HG02678 (cell line): Measurements from ENCODE around the gene CASK.
"Not testable (repeated sequence)": the region's sequence is repeated elsewhere in the genome, so short reads cannot be mapped to it uniquely, and the experiment has no call there.

Experiments
- ATAC-seq: cut with Tn5 transposase; IDR thresholded peaks from one replicate; pipeline ENCODE4 v1.9.1; 2021; ENCODE audit warnings: mild to moderate bottlenecking, moderate library complexity; ENCODE audit not compliant: unreplicated experiment

CASK gene

DNA sequence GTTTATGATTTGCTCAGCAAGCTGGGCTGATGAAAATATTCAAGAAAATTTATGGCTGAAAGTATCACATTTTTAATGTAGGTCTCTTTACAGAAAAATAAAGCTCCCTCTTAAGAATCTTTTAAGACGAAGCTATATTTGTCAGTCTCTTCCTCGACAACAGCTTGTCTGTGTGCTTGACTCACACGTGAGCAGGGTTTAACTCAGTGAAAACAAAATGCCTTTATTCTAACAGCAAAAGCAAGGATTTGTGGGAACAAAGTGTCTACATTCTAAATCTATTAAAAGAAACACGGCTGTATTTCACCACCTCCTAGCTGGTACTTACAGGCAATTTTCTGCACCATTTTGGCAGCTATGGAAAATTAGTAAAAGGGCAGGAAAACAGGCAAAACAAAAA, 400.7 kb downstream of the CASK start:
- ATAC-seq = no peak

DNA sequence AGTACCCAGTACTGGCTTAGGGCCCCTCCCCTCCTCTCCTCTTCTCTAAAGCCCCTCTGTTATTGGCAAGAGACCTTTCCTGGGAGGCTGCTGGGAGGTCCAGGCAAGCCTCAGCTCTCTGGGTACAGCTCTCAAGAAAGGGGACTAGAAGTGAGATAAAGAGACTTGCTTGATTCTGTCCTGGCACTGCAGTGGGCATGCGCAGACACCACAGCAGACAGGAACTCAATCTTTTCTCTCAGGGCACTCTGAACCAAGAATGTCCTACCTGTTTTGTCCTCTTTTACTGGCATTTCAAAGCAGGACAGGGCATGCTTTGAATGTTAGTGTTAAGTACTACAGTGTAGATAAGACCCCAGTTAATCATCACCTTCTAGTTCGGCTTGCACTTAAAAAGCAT, 401.3 kb downstream of the CASK start:
- ATAC-seq = no peak

DNA sequence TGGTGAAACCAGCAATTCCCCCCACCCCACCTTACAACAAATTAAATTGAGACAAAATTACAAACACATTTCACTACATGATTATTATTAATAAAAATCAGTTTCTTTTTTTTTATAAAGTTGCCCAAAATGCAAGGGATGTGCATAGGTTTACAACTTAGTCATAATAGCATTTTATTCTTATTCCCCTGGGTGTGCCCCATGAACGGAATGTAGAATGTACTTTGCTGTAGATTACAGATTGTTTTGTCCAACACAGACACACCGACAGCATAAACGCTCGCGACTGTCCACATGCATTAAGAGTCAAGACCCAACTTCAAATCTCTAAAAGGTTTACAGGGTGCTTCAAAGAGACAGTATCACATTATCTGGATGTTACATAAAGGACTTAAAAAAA, 403.9 kb downstream of the CASK start:
- ATAC-seq = no peak

DNA sequence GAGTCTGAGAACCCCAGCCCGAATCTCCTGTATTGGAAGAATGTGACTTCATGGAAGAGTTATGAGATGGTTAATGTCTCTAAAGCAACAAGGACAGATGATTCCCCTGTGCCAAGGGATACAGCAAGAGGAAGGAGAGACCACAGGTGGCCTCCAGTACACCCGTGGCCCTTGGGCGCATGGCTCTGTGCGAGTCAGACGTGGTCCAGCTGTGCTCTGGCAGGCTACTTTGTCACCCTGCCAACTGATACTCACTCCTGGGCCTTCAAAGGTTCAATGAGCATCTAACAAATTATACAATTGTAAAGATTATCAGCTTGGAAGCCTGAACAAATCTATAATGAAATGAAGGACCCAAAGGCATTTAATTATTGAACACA, 404.5 kb downstream of the CASK start:
- no peak for ATAC-seq

DNA sequence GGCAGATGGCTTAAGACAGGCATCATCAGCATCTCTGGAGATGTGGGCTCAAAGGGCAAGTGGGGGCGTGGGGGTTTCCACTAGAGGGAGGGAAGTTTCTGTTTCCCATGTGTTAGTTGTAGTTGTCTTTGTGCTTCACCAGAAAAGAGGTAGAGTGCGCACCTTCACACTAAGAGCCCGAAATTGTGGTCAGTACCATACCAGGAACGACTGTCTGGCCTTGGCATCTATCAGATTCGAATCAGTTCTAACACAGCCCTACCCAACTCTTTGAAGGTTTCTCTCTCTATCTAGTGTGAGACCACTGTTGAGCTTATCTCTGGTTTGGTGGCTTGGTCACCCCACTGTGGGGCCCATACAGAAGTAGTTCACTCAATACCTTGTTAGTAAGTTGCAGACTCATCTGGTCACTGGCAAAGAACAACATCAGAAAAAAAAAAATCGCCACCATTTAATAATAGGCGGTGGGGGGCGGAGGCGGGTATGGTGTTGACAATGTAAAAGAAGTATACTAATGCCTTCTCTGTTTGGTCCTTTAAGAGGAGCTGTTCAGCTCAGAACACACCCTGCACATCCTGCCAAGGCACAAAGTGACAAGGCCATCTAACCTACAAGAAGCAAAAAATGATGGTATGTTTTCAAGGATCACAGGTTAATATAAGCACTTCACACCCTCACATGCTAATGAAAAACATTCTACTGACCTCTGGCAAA, 405.1 kb downstream of the CASK start:
- ATAC-seq = no peak

DNA sequence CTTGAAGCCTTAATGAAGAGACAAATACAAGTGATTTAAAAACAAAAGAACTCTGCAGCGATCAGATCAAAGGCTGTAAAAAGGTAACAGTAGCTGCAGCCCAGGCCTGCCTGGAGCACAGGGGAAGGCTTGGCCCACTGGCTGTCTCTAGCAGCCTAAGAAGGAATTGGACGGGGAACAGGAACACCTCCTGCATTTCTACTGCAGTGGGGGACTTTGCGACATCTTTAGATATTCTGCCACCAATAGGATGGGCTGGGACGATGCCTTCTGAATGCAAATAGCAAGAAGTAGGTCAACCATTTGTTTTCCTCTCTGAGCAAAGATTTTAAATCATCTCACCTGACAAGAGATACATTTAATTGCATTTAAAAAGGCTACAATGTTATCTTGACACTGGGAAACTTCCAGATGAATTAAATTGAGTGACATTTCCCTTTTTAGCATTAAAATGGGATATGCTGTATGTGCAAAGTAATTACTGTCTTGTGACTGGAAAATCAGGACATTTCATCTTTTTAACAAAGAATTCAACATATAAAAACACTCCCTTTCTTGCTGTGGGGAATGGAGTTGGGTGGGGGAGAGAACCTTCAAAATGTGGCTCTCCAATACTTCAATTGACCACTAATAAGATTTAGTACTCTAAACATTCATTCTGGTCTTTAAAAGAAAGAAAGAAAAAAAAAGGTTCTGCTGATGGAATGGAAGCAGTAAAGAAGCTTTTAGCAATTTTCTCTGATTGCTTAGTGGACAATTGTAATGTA, 406.2 kb downstream of the CASK start:
- ATAC-seq = no peak

DNA sequence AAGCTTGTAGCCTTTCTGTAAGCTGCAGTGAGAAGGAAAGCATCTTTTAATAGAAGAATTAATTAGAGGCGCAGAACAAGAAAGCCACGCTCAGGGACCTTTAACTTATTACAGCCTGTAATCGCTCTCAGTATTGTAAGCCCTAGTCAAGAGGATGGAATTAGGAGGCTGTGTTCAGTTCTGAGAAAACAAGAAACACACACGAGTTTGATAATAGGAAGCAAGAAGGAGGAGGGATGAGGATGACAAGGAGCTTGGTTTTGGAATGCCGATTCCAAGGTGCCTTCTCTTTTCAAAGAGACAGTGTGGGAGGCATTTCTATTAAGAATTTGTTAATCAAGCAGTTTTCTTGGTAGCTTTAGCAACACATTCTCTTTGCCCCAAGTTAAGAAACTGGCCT, 406.9 kb downstream of the CASK start:
- ATAC-seq = no peak

DNA sequence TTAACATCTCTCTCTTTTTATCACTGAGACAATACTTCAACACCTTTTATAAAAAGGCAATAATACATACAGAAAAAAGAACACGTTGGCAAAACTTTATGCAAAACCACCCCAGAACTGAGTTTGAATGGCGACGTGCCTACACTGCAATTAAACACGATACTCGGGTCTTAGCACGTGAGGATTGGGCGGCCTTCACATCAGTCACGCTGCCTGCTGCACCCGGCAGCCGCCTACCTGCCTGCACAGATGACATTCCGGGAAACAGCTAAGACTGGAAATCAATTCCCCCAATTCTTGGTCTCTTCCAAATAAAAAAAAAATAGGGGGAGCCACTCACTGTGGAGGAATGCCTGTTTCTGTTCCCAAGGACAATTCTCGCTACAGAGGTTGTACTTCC, 408.0 kb downstream of the CASK start:
- no peak for ATAC-seq

DNA sequence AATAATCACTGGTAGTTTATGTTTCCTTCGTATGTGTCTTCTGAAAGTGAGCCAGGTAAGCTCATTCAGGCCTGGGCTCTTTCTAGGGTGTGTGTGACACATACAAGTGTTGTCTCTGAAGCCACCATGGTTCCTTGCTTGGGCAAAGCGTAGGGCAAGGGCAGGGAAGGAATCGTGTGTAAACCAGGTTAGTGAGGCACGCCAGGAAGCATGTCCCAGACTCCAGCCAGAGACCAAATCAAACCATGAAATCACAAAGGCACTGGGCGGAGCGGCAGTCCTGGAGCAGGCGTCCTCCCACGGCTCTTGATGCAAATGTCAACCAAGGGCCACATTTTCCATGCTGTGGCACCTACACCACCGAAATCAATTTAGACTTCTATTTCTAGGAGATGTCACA, 409.2 kb downstream of the CASK start:
- ATAC-seq = no peak

DNA sequence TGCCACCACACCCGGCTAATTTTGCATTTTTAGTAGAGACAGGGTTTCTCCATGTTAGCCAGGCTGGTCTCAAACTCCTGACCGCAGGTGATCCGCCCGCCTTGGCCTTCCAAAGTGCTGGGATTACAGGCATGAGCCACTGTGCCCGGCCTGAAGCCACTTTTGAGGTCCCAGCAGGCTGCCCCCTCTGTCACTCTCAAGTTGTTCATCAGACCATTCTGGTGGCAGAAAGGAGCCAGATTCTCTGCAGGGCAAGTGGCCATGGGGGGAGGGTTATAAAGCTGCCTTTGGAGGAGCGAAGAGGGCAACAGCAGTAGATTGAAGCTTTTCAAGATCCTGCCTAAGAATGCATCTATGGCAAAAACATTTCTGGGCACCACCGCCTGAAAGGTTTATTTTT, 410.5 kb downstream of the CASK start:
- not testable (repeated sequence) for ATAC-seq

DNA sequence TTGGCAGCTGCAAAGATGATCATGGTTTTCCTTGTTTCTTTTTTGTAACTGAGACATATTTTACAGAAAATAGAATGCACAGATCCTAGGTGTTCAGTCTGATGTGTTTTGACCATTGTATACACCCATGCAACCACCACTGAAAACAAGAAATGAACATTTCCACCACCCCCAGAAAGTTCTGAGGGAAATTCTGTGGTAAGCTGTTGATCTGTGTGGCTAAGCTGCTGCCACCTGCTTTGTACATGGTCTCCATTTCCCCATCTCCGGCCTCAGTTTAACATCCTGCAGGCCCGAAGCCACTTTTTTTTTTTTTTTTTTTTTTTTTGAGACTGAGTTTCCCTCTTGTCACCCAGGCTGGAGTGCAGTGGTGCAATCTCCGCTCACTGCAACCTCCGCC, 411.0 kb downstream of the CASK start:
- ATAC-seq = peak; percentile 97

DNA sequence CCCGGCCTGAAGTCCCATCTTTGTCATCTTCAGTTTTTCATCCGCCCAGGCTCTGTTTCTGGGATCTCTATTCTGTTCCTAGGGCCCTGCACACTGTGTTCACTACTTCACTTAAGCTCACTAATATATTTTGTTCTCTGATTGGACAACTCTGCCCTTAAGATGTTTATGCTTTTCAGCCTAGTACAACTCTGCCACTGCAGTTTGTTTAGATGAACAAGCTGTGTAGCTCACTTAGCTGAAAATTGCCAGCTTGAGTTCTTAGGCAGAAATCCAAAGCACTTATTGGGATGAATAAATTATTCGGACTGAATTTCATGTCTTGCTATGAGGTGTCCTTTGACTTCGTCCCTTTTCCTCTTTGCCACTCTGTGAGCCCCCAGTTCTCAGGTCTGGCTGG, 415.4 kb downstream of the CASK start:
- no peak for ATAC-seq

DNA sequence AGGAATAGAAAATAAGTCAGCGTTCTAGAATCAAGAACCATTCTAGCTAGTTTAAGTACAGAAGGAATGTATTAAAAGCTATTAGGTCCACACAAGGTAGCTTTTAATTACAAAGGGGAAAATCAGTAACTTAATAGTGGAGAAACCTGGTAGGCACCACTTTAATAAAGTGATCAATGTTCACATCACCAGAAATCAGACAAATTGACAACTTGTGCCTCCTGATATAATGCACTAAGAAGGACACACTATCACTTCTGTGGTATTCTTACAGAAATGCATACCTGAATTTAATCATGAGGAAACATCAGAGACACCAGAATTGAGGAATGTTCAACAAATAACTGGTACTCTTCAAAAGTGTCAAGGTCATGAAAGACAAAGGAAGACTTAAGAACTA, 421.4 kb downstream of the CASK start:
- ATAC-seq = no peak

DNA sequence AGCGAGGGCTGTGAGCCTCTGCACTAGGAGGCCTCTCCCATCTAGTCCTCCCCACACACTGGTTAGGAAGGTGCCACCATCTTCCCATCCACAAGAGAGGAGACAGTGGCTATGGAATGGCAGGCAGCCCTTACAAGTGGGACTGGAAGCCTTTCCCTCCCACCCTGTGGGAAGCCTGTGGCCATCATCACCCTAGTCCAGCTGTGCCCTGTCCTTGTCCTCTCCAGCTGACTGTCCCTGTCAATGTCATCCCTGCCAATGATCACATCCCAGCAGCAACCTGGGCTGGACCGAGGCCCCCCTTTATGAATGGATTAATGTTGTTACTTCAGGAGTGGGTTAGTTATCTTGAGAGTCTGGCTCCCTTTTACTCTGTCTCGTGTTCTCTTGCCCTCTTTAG, 423.4 kb downstream of the CASK start:
- ATAC-seq = no peak

DNA sequence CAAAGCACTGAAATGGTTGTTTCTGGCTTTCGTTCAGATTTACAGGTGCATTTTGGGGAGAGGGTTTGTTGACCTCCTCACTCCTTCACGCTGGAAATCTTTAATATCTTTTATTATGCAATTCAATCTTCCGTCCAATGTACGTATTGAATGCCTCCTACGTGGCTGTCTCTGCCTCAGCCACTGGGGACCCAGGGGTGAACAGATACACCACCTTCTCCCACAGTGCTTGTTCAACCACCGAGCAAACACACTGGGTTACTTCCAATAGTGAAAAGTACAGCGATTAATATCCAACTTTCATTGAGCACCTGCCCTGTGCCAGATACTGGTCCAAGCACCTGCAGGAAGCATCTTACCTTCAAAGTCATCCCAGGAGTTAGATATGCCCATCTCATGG, 424.2 kb downstream of the CASK start:
- no peak for ATAC-seq

DNA sequence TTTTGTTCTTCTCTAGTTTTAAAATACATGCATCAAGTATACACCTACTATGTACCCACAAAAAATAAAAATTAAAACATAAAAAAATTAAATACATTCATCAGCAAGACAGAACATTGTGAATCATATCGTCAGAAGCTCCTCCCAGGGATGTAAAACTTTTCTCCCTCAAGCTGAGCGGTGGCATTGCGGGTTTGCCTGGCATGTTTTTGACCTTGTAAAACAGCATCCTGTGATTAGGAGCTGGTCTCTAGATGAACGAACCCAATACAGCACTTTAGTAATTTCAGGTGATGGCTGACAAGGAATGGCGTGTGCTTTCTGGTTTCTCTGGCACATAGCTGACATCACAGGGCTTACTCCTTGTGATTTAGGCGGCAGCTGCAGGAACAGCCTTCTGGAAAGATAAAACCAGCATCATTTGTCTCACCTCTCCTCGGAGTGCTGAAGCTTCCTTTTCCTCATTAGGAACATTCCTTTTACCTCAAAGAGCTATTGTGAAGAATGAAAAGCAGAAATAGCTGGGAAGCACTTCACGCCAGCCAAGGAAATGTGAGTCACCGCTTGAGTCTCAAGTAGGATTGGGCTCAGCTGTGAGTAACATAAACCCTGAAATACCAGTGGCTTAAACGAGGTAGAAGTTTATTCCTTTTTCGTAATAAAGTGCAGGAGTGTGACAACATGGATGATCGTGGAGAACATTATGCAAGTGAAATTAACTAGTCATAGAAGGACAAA, 431.9 kb downstream of the CASK start:
- ATAC-seq = no peak

DNA sequence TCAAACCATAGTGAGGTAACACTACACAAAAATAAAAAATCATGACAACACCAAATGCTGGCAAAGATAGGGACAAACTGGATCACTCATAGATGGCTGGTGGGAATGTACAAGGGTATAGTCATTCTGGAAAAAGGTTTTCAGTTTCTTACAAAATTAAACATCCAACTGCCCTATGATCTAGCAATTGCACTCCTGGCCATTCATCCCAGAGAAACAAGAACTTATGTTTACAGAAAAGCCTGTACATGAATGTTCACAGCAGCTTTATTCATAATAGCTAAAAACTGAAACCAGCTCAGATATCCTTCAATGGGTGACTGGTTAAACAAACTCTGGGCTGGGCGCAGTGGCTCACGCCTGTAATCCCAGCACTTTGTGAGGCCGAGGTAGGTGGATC, 432.9 kb downstream of the CASK start:
- ATAC-seq = no peak

DNA sequence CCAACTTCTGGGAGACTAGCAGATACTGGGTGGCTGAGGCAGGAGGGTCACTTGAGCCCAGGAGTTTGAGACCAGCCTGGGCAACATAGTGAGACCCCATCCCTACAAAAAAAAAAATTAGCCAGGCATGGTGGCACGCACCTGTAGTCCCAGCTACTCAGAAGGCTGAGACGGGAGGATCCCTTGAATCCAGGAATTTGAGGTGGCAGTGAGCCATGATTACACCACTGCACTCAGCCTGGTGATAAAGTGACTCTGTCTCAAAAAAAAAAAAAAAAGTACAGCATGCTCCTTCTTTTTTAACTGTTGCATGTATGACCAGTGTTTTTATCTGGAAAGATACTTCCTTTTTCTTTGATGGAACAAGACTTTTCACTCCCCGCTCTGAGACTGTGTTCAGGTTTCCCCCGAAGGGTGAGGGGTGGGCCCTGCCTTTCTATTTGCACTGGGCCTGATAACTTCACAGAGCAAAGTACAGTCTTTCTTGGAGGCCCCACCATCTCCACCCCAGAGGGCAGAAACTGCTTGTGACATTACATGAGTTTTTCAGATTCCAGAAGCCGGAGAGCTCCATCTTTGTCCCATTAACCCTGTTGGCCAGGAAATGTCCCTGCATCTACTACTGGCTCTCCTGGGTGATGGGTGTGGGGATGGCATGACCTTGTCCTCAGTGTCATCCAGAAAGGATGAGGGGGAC, 441.1 kb downstream of the CASK start:
- ATAC-seq = no peak

DNA sequence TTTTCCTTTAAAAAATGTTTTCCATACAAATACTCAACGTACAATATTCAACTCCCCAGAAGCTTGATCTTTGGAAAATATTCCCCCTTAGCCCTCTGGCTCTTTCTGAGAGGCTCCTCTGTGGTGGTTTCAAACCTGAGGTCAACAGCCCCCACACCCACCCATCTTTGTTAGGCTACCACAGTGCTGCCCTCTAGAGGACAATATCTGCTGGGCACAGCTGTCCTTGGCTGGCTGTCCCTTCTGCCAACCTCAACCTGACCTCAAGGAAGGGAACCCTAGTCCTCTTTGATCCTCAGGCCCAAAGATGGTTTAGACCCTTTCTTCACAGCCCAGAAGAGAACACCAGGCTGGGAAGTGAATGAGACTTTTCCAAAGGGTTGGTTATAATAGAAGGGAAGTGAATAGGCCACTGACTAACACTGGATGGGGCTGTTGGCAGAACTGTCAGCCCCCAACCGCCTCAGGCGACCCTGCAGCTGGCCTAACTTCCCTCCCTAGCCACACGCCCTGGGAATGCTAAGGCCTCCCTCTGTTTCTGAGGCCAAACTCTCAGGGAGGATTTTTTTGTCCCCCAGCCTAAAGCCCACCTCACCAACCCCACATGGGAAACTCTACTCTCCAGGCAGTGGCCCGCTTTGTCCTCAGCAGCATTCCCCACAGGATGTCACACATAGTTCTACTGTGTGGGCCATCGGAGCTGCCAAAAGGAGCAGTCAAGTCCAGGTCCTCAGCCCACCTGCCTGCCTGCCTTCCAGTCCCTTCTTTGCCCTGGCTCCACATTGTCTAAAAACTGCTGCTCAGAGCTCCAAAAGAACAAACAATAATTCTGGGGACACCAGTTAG, 441.9 kb downstream of the CASK start:
- ATAC-seq = no peak

DNA sequence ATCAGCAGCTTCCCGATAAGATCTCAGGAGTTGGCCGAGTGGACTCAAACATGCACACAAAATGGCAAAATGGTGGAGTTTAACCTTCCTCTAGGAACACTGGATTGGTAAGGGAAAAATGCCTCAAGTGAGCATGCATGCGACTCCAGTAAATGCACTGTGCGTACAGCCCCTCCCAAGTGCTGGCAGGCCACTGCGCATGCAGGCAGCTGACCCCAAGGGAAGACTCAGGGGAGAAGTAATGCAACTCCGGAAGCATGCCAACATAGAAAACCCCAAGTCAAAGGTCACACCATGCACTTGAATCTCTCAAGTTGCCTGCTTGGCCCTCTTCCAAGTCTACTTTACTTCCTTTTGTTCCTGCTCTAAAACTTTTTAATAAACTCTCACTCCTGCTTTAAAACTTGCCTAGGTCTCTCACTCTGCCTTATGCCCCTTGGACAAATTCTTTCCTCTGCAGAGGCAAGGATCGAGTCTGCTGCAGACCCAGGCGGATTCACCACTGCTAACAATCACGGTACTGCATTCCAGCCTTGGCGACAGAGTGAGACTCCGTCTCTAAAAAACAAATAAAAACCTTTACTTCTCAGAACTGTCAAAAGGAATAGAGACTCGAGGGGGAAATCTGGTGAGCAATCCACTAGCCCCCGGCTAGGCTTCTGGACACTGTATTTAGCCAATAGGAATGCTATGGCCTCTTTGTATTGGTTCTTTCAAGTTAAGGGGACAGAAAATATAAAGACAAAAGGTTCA, 442.7 kb downstream of the CASK start:
- ATAC-seq = no peak
